CD4-positive, alpha-beta T cell (primary cell): ENCODE results near the gene SP140L. TPM values are rescaled to one million over a fixed set of nuclear protein-coding genes. Genes with fewer than 3 reads are reported as not detected.

Source experiments
- ATAC-seq: fragments of 200-7000 bp; cut with Tn5 transposase; one replicate; pipeline ENCODE4 v1.10.0; 2022; ENCODE audit warnings: mild to moderate bottlenecking; ENCODE audit not compliant: poor library complexity
- CTCF ChIA-PET: fragments of 350-600 bp; sonication (Branson Sonifier 250); formaldehyde crosslinking; loops from one replicate; lab custom pipeline; 2021; ENCODE audit warnings: antibody characterized with exemption, inconsistent platforms; lab: Charles Lee
- POLR2A ChIA-PET: fragments of 350-600 bp; sonication (Branson Sonifier 250); formaldehyde crosslinking; loops from one replicate; lab custom pipeline; 2021; ENCODE audit warnings: antibody characterized with exemption, inconsistent platforms; lab: Charles Lee
- DNase-seq, 14 experiments: peaks; one replicate each; pipeline ENCODE4 v3.0.0-alpha.2; 2013 to 2020; ENCODE audit warnings: mixed read lengths in 2 of 14
- H3K27ac ChIP-seq, 2 donors: one replicate each; pipeline versions ENCODE4 v1.5.1 to v1.7.0; 2013; ENCODE audit warnings: low read length in 2 of 2, low read depth in 1 of 2, mild to moderate bottlenecking in 1 of 2
- H3K27me3 ChIP-seq, 2 experiments: 1 replicate in 1 of 2; 2 replicates in 1 of 2; pipeline versions ENCODE4 v1.6.1 to v1.7.0; 2013; ENCODE audit warnings: low read length in 2 of 2, control low read depth in 1 of 2, mild to moderate bottlenecking in 1 of 2, moderate library complexity in 1 of 2; ENCODE audit not compliant: insufficient read depth in 2 of 2, control insufficient read depth in 1 of 2
- H3K36me3 ChIP-seq: one replicate; pipeline ENCODE4 v1.6.1; 2013; ENCODE audit warnings: low read length, control low read depth; ENCODE audit not compliant: insufficient read depth
- H3K4me1 ChIP-seq: one replicate; pipeline ENCODE4 v1.6.1; 2013; ENCODE audit warnings: low read length, control low read depth; ENCODE audit not compliant: insufficient read depth
- H3K4me3 ChIP-seq: one replicate; pipeline ENCODE4 v1.5.1; 2013; ENCODE audit warnings: mild to moderate bottlenecking, low read length, moderate library complexity
- H3K9me3 ChIP-seq, 2 experiments: 1 replicate in 1 of 2; 2 replicates in 1 of 2; pipeline versions ENCODE4 v1.6.1 to v1.7.0; 2013; ENCODE audit warnings: low read length in 2 of 2, mild to moderate bottlenecking in 2 of 2, control low read depth in 1 of 2, moderate library complexity in 1 of 2; ENCODE audit not compliant: control insufficient read depth in 1 of 2, insufficient read depth in 1 of 2
- H3K27ac Mint-ChIP-seq: one replicate; pipeline ENCODE4 v1.8.0; 2020; ENCODE audit warnings: mixed read lengths
- H3K27me3 Mint-ChIP-seq: one replicate; pipeline ENCODE4 v1.8.0; 2021; ENCODE audit warnings: mixed read lengths
- H3K36me3 Mint-ChIP-seq: one replicate; pipeline ENCODE4 v1.8.0; 2021; ENCODE audit warnings: low read depth, mixed read lengths
- H3K4me1 Mint-ChIP-seq: one replicate; pipeline ENCODE4 v1.8.0; 2021; ENCODE audit warnings: low read depth, mixed read lengths
- H3K4me3 Mint-ChIP-seq: one replicate; pipeline ENCODE4 v1.8.0; 2020; ENCODE audit warnings: mild to moderate bottlenecking, mixed read lengths
- H3K9me3 Mint-ChIP-seq: one replicate; pipeline ENCODE4 v1.8.0; 2020; ENCODE audit warnings: mixed read lengths
- CTCF ChIP-seq: fragments of 200-600 bp; IDR thresholded peaks from one replicate; pipeline ENCODE4 v1.8.0; 2022; ENCODE audit warnings: antibody characterized with exemption, mild to moderate bottlenecking
- intact Hi-C, 2 experiments: fragments of 100-400 bp; cut with DNase I in 1 of 2; cut with micrococcal nuclease in 1 of 2; formaldehyde crosslinking; loops; one replicate each; pipeline versions ENCODE4 v1.15.1 to v1.9.0; 2023 to 2025; cut with DNase I, micrococcal nuclease
- total RNA-seq, 174 experiments: library from RNA in 2 of 174; stranded (reverse) in 2 of 174; gene quantifications; one replicate each; pipeline ENCODE4 v1.2.3 and lab custom pipeline; 2021 to 2026

SP140L gene
- total RNA-seq, 2 experiments from 2014 or later: 55.3 to 64.1 TPM

DNA sequence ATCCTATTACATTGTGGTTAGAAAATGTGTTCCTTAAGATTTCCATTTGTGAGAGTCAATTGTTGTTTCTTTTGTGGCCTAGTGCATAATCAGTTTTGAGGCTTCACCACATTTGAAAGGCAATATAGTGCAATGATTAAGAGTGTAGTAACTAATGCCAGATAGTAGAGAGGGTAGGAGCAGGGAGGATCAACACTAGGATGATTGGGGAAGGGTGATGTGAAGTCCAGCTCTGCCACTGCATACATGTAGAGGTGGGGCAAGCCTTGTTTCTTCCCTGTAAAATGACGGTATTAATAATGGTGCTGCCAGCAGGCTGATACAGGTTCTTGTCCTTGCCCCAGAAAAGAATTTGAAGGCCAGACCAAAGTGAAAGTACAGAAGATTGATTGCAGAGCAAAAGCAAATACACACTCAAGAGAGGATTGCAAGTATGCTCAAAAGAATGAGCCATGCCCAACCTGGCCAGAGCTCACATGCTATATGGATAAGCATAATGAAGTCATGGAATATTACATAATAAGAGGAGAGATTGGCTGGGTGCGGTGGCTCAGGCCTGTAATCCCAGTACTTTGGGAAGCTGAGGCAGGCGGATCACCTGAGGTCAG, 97.0 kb downstream of the SP140L start:
- ChIA-PET CTCF (no interaction called here), POLR2A (interaction anchor here (2.1 kb wide), 1 partner anchor 12 kb away, joined by 6 read pairs; no protein-coding TSS in a partner anchor)
- TF ChIP-seq CTCF: no peak
- peaks cover 68% of the 10 kb centered on the region for H3K36me3 ChIP-seq
- Mint-ChIP-seq H3K27me3 (no peaks in the 10 kb centered on the region), H3K27ac (peak overlapping the region; percentile 69), H3K4me3 (peak overlapping the region; percentile 60), H3K36me3 (peaks cover 92% of the 10 kb centered on the region), H3K9me3 (no peaks in the 10 kb centered on the region), H3K4me1 (peaks cover 87% of the 10 kb centered on the region)
- DNase-seq: no peak
- H3K4me3 ChIP-seq: no peak overlapping the region
- H3K9me3 ChIP-seq: peaks cover 3 to 9% of the 10 kb centered on the region in 2 experiments
- no peak overlapping the region for H3K27ac ChIP-seq
- no peaks in the 10 kb centered on the region for H3K27me3 ChIP-seq
- peaks cover 25% of the 10 kb centered on the region for H3K4me1 ChIP-seq
- ATAC-seq: no peak
- intact Hi-C loops: no loop called here

GRCh38 chr2:230425377-230425776, 98.4 kb downstream of the SP140L start:
- DNase-seq: no peak
- Histone ChIP-seq H3K36me3 (peaks cover 77% of the 10 kb centered on the region), H3K27me3 (no peaks in the 10 kb centered on the region), H3K27ac (no peak overlapping the region), H3K9me3 (peaks cover 10 to 13% of the 10 kb centered on the region in 2 experiments), H3K4me3 (no peak overlapping the region), H3K4me1 (peaks cover 27% of the 10 kb centered on the region)
- Mint-ChIP-seq H3K4me1 (peaks cover 84% of the 10 kb centered on the region), H3K27me3 (no peaks in the 10 kb centered on the region), H3K4me3 (peak overlapping the region; percentile 26), H3K36me3 (peaks cover 93% of the 10 kb centered on the region), H3K27ac (peak overlapping the region; percentile 69), H3K9me3 (peaks cover 3% of the 10 kb centered on the region)
- ChIA-PET CTCF (no interaction called here), POLR2A (no interaction called here)
- intact Hi-C loops: no loop called here
- no peak for ATAC-seq
- TF ChIP-seq CTCF: no peak

GRCh38 chr2:230429513-230429912, 102.5 kb downstream of the SP140L start:
- ChIA-PET CTCF (no interaction called here), POLR2A (interaction anchor here (1.1 kb wide), 1 partner anchor 18 kb away, joined by 5 read pairs; no protein-coding TSS in a partner anchor)
- intact Hi-C loops: no loop called here
- H3K27me3 ChIP-seq: no peaks in the 10 kb centered on the region
- no peak overlapping the region for H3K27ac ChIP-seq
- peaks cover 3% of the 10 kb centered on the region for H3K9me3 Mint-ChIP-seq
- H3K9me3 ChIP-seq: peaks cover 13 to 15% of the 10 kb centered on the region in 2 experiments
- H3K4me3 ChIP-seq: no peak overlapping the region
- DNase-seq (no peak), ATAC-seq (no peak)
- TF ChIP-seq CTCF: no peak
- no peaks in the 10 kb centered on the region for H3K27me3 Mint-ChIP-seq
- H3K4me1 ChIP-seq: peaks cover 19% of the 10 kb centered on the region
- peaks cover 68% of the 10 kb centered on the region for H3K36me3 ChIP-seq
- H3K4me1 Mint-ChIP-seq: peaks cover 68% of the 10 kb centered on the region
- H3K27ac Mint-ChIP-seq: peak overlapping the region; percentile 59
- H3K4me3 Mint-ChIP-seq: no peak overlapping the region
- peaks cover 91% of the 10 kb centered on the region for H3K36me3 Mint-ChIP-seq
